Fibroblast of skin of left biceps (primary cell): ENCODE data around the gene CDR2L.
A peak's percentile ranks its signal among the peaks of the same experiment; 100 is the strongest.
"Not testable (repeated sequence)": the region's sequence is repeated elsewhere in the genome, so short reads cannot be mapped to it uniquely, and the experiment has no call there.

Experiments used
- DNase-seq, 2 experiments: peaks; one replicate each; pipeline ENCODE4 v3.0.0-alpha.2; 2013; ENCODE audit warnings: low read depth in 2 of 2

The CDR2L gene

DNA sequence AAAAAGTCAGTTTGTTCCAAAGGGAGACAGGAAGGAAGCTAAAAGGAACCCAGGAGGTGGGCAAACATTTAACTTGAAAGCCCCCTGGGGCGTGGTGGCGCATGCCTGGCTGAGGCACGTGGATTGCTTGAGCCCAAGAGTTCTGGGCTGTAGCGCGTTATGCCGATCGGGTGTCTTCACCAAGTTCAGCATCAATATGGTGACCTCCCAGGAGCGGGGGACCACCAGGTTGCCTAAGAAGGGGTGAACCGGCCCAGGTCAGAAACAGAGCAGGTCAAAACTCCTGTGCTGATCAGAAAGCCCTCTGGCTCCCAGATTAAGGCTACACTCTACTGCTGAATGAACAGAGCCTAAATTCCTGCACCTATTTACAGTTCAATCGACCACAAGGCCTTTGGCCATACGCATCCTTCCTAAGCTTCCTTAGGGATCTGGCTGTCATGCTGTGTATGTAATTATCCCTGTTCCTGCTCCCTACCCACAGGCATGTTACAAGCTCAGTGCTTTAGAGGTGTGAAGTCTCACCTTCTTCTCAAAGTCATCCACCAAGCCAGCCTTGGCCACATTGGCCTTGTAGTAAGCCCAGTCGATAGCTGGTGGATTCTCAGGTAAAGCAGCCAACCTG lies 54.3 kb downstream of the CDR2L start:
- DNase-seq, result no peak

DNA sequence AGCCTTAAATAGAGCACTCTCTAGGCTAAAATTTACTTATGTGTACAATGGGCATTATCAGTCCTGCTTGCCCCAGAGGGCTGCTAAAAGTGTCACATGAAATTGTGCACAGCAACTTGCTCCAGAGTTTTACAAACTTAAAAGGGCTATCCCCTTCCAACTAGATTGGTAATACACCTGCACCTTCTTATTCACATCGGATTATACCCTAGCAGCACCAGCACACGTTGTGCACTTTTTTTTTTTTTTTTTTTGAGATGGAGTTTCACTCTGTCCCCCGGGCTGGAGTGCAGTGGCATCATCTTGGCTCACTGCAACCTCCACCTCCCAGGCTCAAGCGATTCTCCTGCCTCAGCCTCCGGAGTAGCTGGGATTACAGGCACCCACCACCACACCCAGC lies 56.4 kb downstream of the CDR2L start:
- DNase-seq, result not testable (repeated sequence)

DNA sequence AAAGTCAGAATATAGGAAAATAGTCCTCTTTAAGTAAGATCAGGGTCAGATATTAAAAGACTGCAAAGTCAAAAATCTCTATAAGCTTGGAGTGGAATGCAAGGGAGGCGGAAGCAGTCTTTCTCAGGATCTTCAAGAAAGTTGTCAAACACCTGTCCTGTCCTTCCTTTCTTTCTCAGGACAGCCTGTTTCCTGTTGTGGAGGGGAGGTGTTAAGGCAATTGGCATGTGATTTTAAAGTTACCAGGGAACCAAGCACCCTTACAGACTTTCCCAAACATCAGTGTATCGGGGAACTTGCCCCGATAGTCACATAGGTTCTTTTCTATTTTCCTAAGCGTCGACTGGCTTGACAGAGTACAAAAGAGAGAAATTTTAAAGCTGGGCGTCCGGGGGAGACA lies 57.3 kb downstream of the CDR2L start:
- no peak for DNase-seq

DNA sequence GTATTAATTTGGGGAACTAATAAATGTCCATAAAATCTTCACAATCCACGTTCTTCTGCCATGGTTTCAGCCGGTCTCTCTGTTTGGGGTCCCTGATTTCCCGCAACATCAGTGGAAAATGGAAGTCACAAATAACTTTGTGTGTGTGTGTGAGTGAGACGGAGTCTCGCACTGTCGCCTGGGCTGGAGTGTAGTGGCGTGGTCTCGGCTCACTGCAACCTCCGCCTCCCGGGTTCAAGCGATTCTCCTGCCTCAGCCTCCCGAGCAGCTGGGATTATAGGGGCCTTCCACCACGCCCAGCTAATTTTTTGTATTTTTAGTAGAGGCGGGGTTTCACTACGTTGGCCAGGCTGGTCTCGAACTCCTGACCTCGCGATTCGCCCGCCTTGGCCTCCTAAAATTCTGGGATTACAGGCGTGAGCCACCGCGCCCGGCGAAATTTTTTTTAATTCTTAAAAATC lies 58.5 kb downstream of the CDR2L start:
- not testable (repeated sequence) for DNase-seq

DNA sequence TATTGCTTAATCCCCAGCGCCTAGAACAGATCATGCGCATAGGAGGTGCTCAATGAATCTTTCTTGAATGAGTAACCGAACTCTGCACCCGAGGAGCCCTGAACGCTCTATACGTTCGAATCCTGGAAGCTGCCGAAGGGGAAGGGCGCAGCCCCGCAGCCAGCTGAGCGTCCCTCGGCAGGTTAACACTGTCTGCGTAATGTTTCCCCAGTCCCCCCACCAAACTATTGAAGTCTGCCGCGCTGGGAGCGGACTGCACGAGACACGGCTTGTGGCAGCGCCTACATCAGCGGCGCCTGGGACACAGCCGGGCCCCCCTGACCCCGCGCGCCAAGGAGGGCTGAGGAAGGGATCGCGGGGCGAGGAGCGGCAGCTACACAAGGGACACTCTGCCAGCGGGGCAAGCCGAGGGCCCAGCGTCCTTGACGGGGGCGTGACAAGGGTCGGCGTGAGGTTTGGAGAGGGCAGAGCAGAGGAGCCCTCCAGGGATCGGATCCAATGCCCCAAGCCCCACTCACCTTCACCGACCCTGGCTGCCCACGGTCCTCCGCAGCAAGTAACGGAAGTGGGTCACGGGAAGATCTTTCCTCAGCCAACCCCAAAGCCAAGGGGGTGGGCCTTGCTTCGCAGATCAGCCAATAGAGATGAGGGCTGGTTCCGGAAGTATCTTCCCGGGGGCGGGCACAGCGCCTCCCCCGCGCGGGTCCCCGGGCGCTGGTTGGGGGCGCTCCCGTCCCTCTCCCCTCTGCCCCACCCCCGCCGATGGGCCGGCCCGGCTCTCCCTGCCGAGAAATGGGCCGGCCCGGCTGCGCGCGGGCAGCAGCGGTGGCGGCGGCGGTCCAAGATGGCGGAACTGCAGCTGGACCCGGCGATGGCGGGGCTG lies 59.2 kb downstream of the CDR2L start, which contains the start of the genes ATP5PD and KCTD2:
Gene ATP5PD (minus strand): TSS at position 563 of the 883 bp plus-strand sequence. CDS start 4,319 bp downstream, outside the sequence.
Gene KCTD2 (plus strand): TSS at position 819 of the 883 bp plus-strand sequence. CDS start 26 bp downstream, at position 845.
- DNase-seq, result peak; percentile 90 to 91

DNA sequence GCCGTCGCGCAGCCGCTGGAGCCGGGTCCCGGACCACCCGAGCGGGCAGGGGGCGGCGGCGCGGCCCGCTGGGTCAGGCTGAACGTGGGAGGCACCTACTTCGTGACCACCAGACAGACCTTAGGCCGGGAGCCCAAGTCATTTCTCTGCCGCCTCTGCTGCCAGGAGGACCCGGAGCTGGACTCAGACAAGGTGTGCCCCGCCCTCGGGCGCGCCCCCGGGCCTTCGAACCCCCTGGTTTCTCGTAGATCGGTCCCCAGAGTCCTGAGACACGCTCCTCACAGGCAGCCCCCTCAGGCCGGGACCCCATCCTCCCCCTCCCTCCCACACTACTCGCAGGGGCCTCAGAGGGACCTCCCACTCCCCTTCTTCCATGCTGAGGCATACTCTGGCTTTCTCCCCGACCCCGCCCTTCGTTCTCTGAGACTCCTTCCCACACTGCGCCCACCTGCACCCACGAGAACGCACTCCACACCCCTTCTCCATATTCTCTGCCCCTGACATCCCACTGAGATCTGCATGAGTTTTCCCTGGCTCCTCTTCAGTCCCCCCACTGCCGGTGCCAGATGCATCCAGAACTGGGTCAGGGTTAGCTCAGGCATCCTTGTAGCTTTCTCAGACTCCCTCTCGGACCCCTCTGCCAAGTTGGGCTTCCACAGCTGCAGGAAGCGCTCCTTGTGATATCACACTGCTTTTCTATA lies 60.1 kb downstream of the CDR2L start:
- DNase-seq, result no peak

DNA sequence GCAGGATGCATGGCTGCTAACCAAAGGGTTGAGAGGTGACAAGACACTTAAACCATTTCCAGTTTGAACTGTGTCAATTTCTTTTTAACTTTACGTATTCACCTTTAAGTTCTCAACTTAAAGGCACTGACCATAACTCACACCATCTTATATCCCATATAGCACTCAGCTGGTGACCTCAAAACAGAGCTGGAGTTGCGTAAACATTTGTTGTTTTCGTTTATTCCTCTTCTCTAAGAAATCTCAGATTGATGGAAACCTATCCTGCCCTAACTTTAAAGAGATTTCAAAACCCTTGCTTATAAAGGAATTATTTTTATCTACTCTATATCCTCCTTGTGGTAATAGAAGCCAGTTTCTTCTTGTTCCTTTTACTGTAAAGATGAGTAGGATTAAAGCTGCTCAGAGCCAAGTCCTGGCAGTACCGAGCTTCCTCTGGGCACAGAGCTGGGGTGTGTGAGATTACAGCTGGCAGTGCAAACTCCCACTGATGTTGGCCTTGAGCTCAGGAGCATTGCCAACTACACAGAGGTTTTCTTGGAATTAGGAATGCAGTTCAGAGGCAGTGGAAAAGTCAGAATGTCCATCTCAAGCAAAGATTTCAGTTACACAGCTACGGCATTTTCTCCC lies 60.9 kb downstream of the CDR2L start:
- DNase-seq, result no peak

DNA sequence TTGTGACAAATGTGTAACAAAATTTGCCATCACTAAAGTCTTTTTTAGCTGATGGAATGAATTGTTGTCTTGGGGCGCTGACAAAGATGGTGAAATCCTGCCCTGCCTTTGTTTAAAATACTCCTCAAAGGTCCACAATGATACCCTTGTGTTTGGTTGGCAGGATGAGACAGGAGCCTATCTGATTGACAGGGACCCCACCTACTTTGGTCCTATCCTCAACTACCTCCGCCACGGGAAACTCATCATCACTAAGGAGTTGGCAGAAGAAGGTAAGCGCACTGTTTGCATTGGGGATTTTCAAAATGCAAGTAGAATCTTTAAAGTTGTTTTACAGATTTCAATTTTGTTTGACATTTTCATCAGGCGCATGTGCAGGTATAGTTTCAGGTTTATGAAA lies 61.6 kb downstream of the CDR2L start:
- no peak for DNase-seq

DNA sequence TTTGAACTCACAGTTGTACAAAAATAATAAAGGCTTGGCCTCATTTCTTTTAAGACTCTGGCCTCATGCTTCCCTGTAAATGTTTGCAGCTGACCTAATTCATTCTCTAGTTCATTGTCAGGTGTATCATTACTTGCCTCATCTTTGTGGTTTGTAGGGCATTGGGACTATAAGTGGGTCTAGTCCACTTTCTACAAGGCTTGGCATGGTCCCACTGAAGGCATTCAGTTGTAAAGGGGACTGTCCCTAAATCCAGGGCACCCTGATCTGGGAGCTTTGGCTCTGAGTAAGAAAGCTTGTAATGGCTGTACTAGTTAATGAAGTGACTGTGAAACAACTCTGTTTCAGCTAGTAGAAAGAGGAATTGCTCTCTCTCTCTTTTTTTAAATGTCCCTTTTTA lies 62.3 kb downstream of the CDR2L start:
- DNase-seq, result no peak

DNA sequence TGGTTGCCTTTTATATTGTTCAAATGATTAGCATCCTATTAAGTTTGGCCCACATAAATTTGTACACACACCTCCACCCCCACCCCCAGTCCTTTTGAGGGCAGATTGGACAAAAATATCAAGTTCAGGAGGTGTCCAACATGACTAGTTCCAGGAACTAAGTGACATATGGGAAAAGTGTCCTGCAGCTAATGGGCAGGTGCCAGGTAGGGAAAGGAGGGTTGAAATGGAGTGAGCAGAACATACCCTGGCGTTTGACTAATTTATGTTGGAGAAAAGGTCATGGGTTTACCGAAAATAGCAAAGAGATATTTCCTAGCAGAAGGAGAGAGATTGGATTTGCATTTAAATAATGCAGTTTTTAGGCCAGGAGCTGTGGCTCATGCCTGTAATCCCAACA lies 64.5 kb downstream of the CDR2L start:
- DNase-seq, result no peak
